Measurements from ENCODE around the gene QPCT.
A peak's percentile ranks its signal among the peaks of the same experiment; 100 is the strongest.

Gene QPCT

DNA sequence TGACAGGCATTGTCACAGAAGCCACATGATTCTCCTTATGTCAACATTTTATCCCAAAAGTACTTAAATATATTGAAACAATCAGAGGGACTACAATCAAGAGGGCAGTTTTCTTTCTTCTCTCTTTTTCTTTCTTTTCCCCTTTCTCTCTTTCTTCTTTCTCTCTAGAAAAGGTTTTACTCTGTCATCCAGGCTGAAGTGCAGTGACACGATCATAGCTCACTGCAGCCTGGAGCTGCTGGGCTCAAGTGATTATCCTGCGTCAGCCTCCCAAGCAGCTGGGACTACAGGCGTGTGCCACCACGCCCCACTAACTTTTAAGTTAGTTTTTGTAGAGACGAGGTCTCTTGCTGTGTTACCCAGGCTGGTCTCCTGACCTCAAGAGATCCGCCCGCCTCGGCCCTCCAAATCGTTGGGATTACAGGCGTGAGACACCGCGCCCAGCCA, 18.8 kb upstream of the QPCT start:
- no peak for DNase-seq

- DNase-seq = no peak
These were observed 18.1 kb upstream of the QPCT start for GRCh38 chr2:37326285-37326684.

DNA sequence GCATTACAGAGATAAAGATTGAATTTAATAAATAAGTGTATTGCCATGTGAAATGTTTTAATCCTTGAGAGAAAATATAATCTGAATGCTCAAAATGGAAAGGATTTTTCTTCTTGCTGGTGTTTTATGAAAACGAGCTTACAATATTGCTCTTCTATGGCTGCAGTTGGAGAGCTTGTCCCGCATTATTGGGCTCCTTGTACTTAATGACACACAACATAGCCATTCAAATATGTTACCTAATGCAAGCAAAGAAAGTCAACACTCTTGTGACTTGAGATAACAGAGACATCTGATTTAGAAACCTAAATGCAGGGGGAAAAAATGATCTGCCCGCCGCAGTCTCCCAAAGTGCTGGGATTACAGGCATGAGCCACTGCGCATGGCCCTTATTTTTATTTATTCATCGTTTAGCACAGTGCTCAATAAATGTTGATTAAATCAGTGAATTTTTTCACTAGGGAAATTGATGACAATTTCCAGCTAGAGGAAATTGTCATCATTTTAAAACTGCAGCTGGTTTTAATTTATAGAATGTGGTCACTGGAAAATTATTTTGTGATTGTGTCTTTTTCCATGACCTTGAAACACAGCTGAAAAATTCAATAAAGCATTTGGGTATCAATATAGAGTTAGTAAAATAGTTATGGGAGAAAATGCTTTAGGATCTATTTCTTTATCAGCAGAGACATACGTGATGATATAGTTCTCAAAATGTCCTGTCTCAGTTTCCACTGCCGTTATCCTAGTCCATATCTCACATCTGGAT, 17.4 kb upstream of the QPCT start:
- DNase-seq = no peak

GRCh38 chr2:37330681-37331080, 13.7 kb upstream of the QPCT start:
- no peak for DNase-seq

- DNase-seq = no peak
These were observed 11.9 kb upstream of the QPCT start for GRCh38 chr2:37332560-37332959.

- no peak for DNase-seq
These were observed 11.2 kb upstream of the QPCT start for GRCh38 chr2:37333256-37333655.

- DNase-seq = no peak
These were observed 8.8 kb upstream of the QPCT start for GRCh38 chr2:37335604-37336003.

DNA sequence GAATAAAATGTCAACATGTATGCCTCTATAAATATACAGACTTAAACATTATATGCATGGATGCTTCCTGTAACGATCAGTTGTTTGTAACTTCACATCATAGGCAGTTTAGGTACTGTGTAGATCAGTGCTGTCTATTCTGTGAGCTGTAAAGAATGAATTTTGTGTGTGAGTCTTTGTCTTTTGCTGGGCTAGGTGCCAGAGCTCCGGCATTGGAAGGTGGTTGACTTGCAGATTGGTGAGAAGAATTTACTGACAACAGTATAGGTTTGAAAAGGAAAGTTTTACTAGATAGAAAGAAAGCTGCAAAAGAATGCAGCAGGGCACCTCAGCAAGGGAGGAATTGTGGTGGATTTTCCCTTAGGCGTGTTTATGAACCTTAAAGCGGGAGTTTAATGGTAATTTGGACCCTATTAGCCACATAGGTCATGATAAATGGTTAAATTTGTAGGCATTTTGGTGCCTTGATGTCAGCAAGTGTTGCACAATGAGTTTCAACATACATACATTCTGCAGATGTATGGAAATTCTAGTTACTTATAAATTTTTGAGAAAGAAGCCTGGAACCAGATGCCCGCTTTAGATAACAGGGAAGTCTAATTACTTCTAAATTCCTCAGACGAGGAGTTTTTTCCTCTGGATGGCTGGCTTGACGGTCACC, 6.7 kb upstream of the QPCT start:
- no peak for DNase-seq

- DNase-seq = no peak
These were observed 5.5 kb upstream of the QPCT start for GRCh38 chr2:37338933-37339332.

GRCh38 chr2:37340637-37341036, 3.8 kb upstream of the QPCT start:
- no peak for DNase-seq

- no peak for DNase-seq
These were observed 1.7 kb upstream of the QPCT start for GRCh38 chr2:37342591-37343220.

DNA sequence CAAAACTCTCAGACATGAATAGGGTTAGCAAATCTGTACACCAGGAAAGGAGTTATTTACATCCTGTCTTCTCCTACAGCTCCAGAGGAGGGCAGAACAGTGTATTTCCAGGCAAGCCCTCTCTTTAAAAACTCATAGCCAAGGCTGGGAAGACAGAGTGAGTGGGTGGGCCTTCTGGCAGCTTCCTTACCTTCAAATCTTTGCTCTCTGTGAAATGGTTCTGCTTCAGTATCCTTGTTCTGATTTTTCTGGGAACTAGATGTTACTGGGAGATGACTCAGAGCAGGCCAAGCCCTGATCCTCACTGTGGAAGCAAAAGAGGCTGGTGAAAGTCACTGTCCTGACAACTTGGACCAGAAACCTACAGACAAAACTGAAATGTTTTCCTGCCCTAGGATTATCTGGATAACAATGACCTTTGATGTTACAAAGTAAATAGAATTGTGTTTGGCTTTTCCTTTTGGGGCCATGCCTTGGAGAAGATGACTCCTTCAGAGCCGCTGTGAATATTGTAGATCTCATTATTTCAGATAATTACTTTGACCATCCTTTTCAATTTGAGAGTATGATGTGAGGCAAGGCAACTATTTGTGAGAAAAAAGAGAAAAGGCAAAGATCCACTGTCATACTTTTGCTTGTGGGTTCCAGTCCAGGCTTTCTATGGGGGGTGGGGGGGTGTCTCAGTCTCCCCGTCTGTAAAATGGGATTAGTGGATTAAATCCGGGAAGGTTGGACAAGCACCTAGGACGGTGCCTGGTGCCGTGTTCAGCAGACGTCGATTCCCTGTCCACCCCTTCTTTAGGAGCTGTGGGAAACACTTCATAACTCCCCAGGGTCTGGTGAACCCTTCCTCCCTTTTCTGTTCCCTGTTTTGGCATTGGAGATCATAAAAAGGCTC, 644 bp upstream of the QPCT start:
- DNase-seq = no peak

- DNase-seq = no peak
These were observed 3.7 kb downstream of the QPCT start for GRCh38 chr2:37348155-37348554.

GRCh38 chr2:37349231-37349860, 4.9 kb downstream of the QPCT start:
- DNase-seq = peak; percentile 81

DNA sequence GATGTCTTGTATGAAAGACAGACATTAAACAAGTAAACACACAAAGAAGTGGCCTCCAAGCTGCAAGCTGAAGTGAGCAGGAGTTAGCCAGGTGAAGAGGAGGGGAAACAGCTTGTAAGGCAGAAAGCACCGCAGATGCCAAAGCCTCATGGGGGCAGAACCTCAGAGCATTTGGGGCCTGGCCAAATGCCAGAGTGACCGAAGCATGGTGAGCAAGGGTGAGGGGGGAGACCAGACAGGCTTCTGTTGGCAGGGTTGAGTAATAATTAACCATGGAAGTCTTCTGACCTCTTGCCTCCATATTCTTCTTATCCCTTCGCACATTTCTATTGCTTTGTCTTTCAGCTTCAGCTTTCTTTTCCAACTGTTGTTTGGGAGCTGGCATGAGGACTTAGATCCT, 5.6 kb downstream of the QPCT start:
- peak; percentile 83 for DNase-seq

DNA sequence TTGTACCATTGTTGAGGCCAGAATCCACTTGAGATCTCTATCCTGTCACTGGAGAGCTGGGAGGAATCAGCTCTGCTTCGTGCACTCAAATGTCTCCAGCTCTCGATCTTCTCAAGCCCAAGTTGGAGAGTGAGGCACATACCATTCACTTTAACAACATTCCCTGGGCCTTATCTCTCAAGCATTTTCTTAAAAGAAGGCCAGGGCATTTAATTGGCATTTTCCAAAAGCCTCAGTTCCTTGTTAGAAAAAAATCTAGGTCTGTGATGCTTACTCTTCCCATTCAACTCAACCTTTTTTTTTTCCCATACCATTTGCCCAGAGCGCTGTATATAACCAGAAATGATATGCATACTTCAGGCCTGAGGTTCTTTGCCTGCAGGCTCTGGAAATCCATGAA, 10.1 kb downstream of the QPCT start:
- DNase-seq = no peak

- no peak for DNase-seq
These were observed 11.3 kb downstream of the QPCT start for GRCh38 chr2:37355735-37356134.

DNA sequence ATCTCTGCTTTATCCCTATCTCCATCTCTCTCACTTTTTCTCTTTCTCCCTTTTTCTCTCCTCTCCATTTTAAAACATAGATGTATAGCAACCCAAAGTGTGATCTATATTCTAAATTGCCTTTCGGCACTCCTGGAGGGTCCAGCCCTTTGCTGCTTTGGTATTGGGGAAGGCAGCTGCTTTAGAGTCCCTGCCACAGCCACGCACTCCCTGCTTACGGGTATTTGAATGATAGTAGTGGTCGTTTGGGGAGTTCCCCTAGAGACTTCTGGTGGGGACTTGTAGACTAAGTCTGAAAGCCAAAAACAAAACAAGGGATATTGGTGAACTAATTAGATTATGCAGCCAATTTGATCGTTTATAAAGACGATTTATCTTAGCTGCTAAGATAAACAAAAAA, 11.9 kb downstream of the QPCT start:
- DNase-seq = no peak

- no peak for DNase-seq
These were observed 12.6 kb downstream of the QPCT start for GRCh38 chr2:37357069-37357468.

DNA sequence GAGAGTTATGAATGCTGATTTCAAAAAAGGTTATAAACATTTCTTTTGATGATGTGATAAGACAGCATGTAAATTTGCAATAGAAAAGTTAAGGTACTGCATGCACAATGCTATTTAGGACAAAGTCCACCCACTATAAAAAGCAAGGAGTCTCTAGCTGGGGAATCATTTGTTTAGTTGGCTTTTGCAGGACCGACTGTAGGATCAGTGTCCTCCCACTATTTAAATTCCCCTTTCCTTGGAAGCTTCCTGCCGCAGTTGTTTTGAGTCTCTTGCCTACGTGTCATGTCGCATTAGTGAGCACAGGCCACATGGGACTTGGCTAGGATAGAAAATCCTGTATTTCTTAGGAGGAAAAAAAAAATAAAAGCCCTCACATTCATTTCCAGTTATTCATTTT, 13.1 kb downstream of the QPCT start:
- DNase-seq = no peak

DNA sequence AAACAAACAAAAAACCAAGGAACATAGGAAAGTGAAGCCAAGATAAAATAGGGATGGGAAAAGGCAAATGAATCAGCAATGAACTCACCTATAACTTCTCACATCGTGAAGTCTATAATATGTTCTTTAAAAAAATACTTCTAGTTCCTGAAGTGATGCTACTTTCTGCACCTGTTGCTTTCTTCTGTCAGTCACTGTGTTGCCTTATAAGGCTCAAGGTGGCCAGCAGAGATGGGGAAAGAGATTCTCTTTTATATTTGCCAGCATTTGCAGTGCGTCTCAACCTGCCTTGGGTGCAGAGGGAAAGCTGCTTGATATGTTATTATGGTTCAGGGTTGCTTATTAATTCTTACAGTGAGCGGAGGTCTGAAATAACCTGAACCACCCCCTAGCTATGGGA, 14.0 kb downstream of the QPCT start:
- DNase-seq = no peak

DNA sequence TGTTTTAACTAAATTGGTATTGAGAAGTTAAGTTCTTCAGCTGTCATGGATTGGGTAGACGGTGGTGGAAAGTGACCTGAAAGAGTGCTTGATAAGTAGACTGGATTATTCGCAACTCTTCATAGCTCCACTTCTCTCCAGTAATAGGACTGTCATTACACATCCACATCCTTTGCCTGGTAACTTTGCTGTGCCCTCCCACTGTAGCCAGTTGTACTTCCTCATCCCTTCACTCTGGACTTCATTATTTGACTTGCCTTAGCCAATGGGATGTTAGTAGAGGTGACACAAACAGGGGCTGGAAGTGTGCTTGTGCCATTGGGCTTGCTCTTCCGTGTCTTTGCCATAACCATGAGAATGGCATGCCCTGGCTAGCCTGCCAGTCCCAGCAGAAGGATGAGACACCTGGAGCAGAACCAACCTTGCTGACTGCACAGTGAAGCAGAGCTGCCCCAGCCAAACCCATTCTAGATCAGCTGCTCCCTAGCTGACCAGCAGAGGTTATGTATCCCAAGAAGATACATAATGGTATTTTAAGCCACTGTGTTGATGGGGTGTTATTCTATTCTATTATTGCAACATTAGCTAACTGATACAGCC, 16.9 kb downstream of the QPCT start:
- no peak for DNase-seq
